Right lobe of liver (tissue), 6 donors: ENCODE data around the gene TRAPPC2L. TPM values are rescaled to one million over a fixed set of nuclear protein-coding genes. Genes with fewer than 3 reads are reported as not detected.

Experiments
- ATAC-seq, 4 donors: fragments of 200-7000 bp; cut with Tn5 transposase; one replicate each; pipeline ENCODE4 v1.9.1; 2020; ENCODE audit warnings: mild to moderate bottlenecking in 4 of 4, moderate library complexity in 4 of 4
- DNase-seq, 3 donors: peaks; one replicate each; pipeline ENCODE4 v3.0.0-alpha.2; 2020
- H3K27ac ChIP-seq, 3 donors: fragments of 200-600 bp; one replicate each; pipeline ENCODE4 v1.8.0; 2022
- H3K27me3 ChIP-seq, 2 donors: fragments of 200-600 bp; one replicate each; pipeline ENCODE4 v1.8.0; 2022
- H3K36me3 ChIP-seq, 4 donors: fragments of 200-600 bp; sonication (generic) in 1 of 4; one replicate each; pipeline versions ENCODE4 v1.5.1 to v1.8.0; 2017 to 2022; ENCODE audit warnings: control low read depth in 1 of 4
- H3K4me1 ChIP-seq, 4 donors: fragments of 200-600 bp; sonication (generic) in 1 of 4; one replicate each; pipeline versions ENCODE4 v1.5.1 to v1.8.0; 2017 to 2022; ENCODE audit warnings: control low read depth in 1 of 4
- H3K4me3 ChIP-seq, 3 donors: fragments of 200-600 bp; one replicate each; pipeline ENCODE4 v1.8.0; 2022
- H3K9me3 ChIP-seq, 4 donors: fragments of 200-600 bp; sonication (generic) in 1 of 4; one replicate each; pipeline versions ENCODE4 v1.5.1 to v1.8.0; 2017 to 2022; ENCODE audit warnings: control low read depth in 1 of 4
- POLR2A ChIP-seq: fragments of 450-650 bp; IDR thresholded peaks from one replicate; pipeline ENCODE4 v1.6.1; 2017; ENCODE audit warnings: antibody characterized with exemption, mild to moderate bottlenecking
- WGBS: methylation state at CpG from one replicate; pipeline ENCODE4 v1.1.6; 2018; ENCODE audit warnings: low coverage, low lambda C conversion rate; ENCODE audit not compliant: insufficient coverage; ENCODE audit errors: missing lambda C conversion rate; 5-methylcytosine and 5-hydroxymethylcytosine counted together
- intact Hi-C, 2 donors: fragments of 100-400 bp; cut with DNase I; formaldehyde crosslinking; loops; one replicate each; pipeline versions ENCODE4 v1.11.2 to v1.14.1; 2022
- total RNA-seq, 6 experiments: library from RNA; depleted of rRNA in 2 of 6; stranded (reverse); fragments of >200 nt in 2 of 6; fragmentation: NEBNext Ultra II Directional in 3 of 6; extraction: Animal tissue kit (Norgen Biotek cat#: 25700) in 3 of 6; gene quantifications; one replicate each; pipeline versions ENCODE4 v1.1.0 to v1.2.4, GENCODE V29; 2016 to 2023
- TF ChIP-seq, protein P1 (sequence below), 4 donors: fragments of 200-600 bp in 3 of 4; fragments of 450-650 bp in 1 of 4; IDR thresholded peaks; one replicate each; pipeline versions ENCODE4 v1.5.1 to v1.8.0; 2016 to 2022; ENCODE audit warnings: antibody characterized with exemption in 4 of 4, mild to moderate bottlenecking in 2 of 4
- donor health status: DM: no; HTN: yes; CAD: no.
- donor health status: DM: no; HTN: no; CAD: no.
- donor health status: DM: no; HTN: no; CAD: no.
- donor health status: DM: no; HTN: yes; CAD: no.
- donor health status: DM: no; HTN: yes; CAD: no.

Gene TRAPPC2L
- total RNA-seq, 6 experiments from 2014 or later, result 15.1 to 25.5 (median 20.1) TPM

DNA sequence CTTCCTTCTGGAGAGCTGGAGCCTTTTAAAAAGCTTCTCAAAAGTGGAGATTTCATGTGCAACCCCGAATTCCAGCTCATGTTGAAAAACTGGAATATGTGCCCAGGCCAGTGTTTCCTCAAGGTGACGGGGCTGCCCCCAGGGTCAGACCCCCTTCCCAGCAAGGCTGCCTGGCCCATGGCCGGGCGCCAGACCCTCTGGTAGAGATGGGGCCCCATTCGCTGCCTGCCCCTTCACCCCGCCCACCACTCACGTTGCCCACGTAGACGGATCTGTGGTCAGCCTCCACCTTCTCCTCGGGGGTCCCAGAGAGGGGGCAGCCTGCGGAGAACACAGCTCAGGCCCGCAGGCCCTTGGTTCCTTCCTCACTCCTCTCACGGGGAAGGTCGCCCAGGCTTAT, 8.4 kb downstream of the TRAPPC2L start:
- DNase-seq, result no peak
- H3K27ac ChIP-seq, result no peak overlapping the region
- H3K9me3 ChIP-seq, result no peaks in the 10 kb centered on the region
- no peaks in the 10 kb centered on the region for H3K27me3 ChIP-seq
- peaks cover 0 to 13% (median 3%) of the 10 kb centered on the region in 4 donors for H3K36me3 ChIP-seq
- no peak for ATAC-seq
- intact Hi-C loops, result loop anchor here in 1 of 2 donors (10.0 kb wide), 1 partner anchor 51 kb away; the partner anchor contains the start of gene APRT
- H3K4me3 ChIP-seq, result no peak overlapping the region
- 49% methylated on average over 4 of the region's 14 CpGs for WGBS
- TF ChIP-seq, protein P1, sequence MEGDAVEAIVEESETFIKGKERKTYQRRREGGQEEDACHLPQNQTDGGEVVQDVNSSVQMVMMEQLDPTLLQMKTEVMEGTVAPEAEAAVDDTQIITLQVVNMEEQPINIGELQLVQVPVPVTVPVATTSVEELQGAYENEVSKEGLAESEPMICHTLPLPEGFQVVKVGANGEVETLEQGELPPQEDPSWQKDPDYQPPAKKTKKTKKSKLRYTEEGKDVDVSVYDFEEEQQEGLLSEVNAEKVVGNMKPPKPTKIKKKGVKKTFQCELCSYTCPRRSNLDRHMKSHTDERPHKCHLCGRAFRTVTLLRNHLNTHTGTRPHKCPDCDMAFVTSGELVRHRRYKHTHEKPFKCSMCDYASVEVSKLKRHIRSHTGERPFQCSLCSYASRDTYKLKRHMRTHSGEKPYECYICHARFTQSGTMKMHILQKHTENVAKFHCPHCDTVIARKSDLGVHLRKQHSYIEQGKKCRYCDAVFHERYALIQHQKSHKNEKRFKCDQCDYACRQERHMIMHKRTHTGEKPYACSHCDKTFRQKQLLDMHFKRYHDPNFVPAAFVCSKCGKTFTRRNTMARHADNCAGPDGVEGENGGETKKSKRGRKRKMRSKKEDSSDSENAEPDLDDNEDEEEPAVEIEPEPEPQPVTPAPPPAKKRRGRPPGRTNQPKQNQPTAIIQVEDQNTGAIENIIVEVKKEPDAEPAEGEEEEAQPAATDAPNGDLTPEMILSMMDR (IDR thresholded peaks at IDR 0.05), result no peak
- no peak for TF ChIP-seq POLR2A
- no peaks in the 10 kb centered on the region for H3K4me1 ChIP-seq

DNA sequence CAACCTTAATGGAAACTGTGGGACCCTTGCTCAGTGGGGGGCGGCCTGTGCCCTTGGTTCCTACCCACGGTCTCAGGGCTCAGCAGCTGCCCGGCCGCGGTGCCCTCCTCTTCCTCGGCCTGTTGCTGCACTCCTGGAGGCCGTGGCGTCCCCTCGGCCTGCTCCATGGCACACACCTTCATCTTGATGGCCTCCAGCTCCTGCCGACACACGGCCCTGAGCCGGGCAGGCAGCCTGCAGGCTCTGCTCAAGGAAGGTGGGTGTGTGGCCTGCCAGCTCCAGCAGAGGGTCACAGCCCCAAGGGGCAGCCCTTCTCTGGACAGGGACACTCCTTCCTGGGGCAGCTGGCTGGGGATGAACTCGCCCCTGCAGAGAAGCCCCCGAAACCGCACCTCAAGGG, 8.8 kb downstream of the TRAPPC2L start:
- no CpG with 5 or more reads among the region's 15 CpGs for WGBS
- TF ChIP-seq, protein P1 (IDR thresholded peaks at IDR 0.05), result no peak
- no peak for TF ChIP-seq POLR2A
- Histone ChIP-seq H3K4me1 (no peaks in the 10 kb centered on the region), H3K36me3 (peaks cover 0 to 9% (median under 1%) of the 10 kb centered on the region in 4 donors), H3K27ac (no peak overlapping the region), H3K27me3 (no peaks in the 10 kb centered on the region), H3K9me3 (no peaks in the 10 kb centered on the region), H3K4me3 (no peak overlapping the region)
- intact Hi-C loops, result loop anchor here in 1 of 2 donors (10.0 kb wide), 1 partner anchor 51 kb away; the partner anchor contains the start of gene APRT
- no peak for DNase-seq
- ATAC-seq, result no peak

DNA sequence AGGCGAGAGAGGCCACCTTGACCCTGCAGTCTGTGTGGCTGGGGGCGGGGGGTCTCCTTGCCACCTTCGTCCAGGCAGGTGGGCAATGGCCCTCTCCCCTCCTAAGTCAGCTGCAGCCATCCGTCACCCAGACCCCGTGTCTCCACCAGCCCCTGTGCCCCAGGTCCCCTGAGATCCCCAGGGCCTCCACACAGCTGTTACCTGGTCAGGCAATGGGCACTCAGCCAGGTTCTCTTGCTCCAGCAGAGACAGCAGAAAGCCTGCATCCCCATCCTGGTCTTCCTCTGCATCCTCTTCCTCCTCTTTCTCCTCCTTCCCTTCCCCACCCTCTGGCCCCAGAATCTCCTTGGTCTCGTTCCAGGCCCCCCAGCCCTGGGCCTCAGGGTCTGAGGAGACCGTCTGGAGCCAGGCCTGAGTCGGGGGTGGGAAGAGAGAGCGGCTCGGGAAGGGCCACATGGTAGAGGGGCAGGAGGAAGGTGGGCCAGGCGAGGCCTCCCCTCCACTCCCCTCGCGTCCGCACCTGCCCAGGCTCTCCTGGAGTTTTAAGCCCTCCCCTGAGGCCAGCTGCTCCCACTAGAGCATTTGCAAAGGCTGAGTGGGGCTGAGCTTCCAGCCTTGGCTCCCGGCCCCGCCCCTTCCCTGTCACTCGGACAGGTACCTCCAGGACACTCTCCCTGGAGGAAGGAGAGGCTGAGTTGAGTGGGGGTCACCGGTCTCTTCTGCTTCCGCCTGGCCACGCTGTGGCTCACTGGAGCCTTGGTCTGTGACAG, 9.4 kb downstream of the TRAPPC2L start, which contains the start of gene PABPN1L:
Gene PABPN1L (minus strand): TSS at position 510 of the 770 bp plus-strand sequence. CDS start 54 bp downstream, at position 456.
- ATAC-seq (no peak), DNase-seq (no peak)
- TF ChIP-seq, protein P1 (IDR thresholded peaks at IDR 0.05), result no peak
- no peak for TF ChIP-seq POLR2A
- H3K9me3 ChIP-seq, result no peaks in the 10 kb centered on the region
- H3K4me1 ChIP-seq, result no peaks in the 10 kb centered on the region
- H3K27ac ChIP-seq, result no peak within 1 kb of the TSS
- WGBS, result 38% methylated on average over 4 of the region's 20 CpGs
- no peaks in the 10 kb centered on the region for H3K27me3 ChIP-seq
- H3K4me3 ChIP-seq, result no peak within 1 kb of the TSS
- peaks cover 0 to 3% (median 0%) of the 10 kb centered on the region in 4 donors for H3K36me3 ChIP-seq
- intact Hi-C loops, result loop anchor here in 1 of 2 donors (10.0 kb wide), 1 partner anchor 52 kb away; the partner anchor contains the start of gene APRT

DNA sequence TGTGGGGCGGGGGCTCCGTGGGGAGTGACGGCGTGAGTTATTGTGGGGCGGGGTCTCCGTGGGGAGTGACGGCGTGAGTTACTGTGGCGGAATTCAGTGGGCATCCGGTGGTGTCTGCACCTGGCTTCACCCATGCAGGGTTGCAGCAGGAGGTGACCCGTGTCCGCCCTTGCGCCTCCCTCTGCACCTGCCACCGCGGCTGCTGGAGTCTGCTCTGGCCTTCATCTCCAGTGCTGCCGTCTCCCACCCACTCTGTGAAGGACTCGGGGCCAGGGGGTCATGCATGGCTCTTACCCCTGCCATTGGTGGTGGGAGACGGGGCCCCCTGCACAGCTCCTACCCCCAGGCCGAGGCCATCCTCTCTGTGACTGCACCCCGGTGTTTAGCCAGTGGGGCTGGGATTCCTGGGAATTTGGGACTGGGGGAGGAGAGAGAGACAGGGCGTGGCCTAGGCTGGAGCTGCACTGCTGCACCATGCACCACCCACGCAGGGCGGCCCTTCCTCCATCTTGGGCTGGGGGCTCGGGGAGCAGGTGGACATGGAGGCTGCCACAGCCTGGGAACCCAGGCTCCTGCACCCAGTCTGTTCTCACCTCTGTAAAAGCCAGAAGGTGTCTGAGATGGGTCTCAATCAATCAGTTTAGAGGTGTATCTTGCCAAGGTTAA, 10.8 kb downstream of the TRAPPC2L start:
- no peak for TF ChIP-seq POLR2A
- TF ChIP-seq, protein P1 (IDR thresholded peaks at IDR 0.05), result no peak
- no peaks in the 10 kb centered on the region for H3K36me3 ChIP-seq
- H3K27ac ChIP-seq, result no peak overlapping the region
- ATAC-seq (no peak), DNase-seq (no peak)
- H3K4me1 ChIP-seq, result no peaks in the 10 kb centered on the region
- H3K4me3 ChIP-seq, result no peak overlapping the region
- no peaks in the 10 kb centered on the region for H3K9me3 ChIP-seq
- 73% methylated on average over 6 of the region's 24 CpGs for WGBS
- H3K27me3 ChIP-seq, result no peaks in the 10 kb centered on the region
- intact Hi-C loops, result loop anchor here in 1 of 2 donors (10.0 kb wide), 1 partner anchor 53 kb away; the partner anchor contains the start of gene APRT
